ENCODE results near the gene PAK3.

GRCh38 chrX:111052478-111052877 is 43.5 kb upstream of the PAK3 start:
- TF ChIP-seq CTCF (IDR thresholded peaks at IDR 0.05) (no peak), POLR2AphosphoS5 (IDR thresholded peaks at IDR 0.05) (no peak)
